K562 (cell line): Measurements from ENCODE around the gene ERN1. TPM values are rescaled to one million over a fixed set of nuclear protein-coding genes. Genes with fewer than 3 reads are reported as not detected.

Source experiments
- ATAC-seq: fragments of 200-7000 bp; cut with Tn5 transposase; 3 replicates; pipeline ENCODE4 v1.9.1; 2020; ENCODE audit warnings: moderate library complexity
- BruUV-seq: library from RNA; stranded (reverse); fragments of 400-500 nt; replicated peaks from 2 replicates; lab custom pipeline; 2021; lab: Mats Ljungman, UMichigan
- CTCF ChIA-PET: fragments of 300-600 bp; formaldehyde crosslinking; extraction: SDS; loops from one replicate; lab custom pipeline; 2021; ENCODE audit warnings: low intra/inter-chr PET ratio; lab: Yijun Ruan, JAX
- POLR2A ChIA-PET: fragments of 300-600, 350-650 bp; sonication (Branson Sonifier 250); formaldehyde crosslinking; extraction: SDS; loops from one replicate; lab custom pipeline; 2021; ENCODE audit warnings: antibody characterized with exemption, inconsistent platforms; lab: Yijun Ruan, JAX
- DNase-seq, 4 experiments: peaks; one replicate each; pipeline versions ENCODE4 v3.0.0 to v3.0.0-alpha.2; 2011 to 2018; ENCODE audit warnings: low spot score in 3 of 4, mixed read lengths in 3 of 4; ENCODE audit errors: extremely low read depth in 1 of 4
- FAIRE-seq: peaks from 2 replicates; lab custom pipeline; 2011; peaks lifted over from hg19 to GRCh38; lab: Jason Lieb, UNC
- H2AFZ ChIP-seq: 2 replicates; pipeline ENCODE4 v1.6.0; 2011; ENCODE audit warnings: low read depth, low read length, control low read depth, inconsistent platforms
- H3K27ac ChIP-seq: fragments of 200-600 bp; 3 replicates; pipeline ENCODE4 v1.8.0; 2011; ENCODE audit warnings: low read depth, mild to moderate bottlenecking, control low read depth, inconsistent platforms, low read length, moderate library complexity, mixed read lengths; ENCODE audit errors: extremely low read depth
- H3K27me3 ChIP-seq, 2 experiments: fragments of 300-600 bp in 1 of 2; 2 replicates in 1 of 2; 3 replicates in 1 of 2; pipeline versions ENCODE4 v1.6.0 to v1.8.0; 2011; ENCODE audit warnings: inconsistent platforms in 2 of 2, low read length in 2 of 2, mild to moderate bottlenecking in 1 of 2, mixed read lengths in 1 of 2, moderate library complexity in 1 of 2; ENCODE audit not compliant: control insufficient read depth in 2 of 2, insufficient read depth in 2 of 2
- H3K36me3 ChIP-seq: fragments of 300-600 bp; 3 replicates; pipeline ENCODE4 v1.8.0; 2011; ENCODE audit warnings: mild to moderate bottlenecking, low read length, inconsistent platforms; ENCODE audit not compliant: control insufficient read depth, insufficient read depth
- H3K4me1 ChIP-seq, 2 experiments: fragments of 200-600 bp in 1 of 2; replicated peaks in 1 of 2; 2 replicates in 1 of 2; 3 replicates in 1 of 2; pipeline versions ENCODE4 v1.5.1 to v1.8.0; 2011; ENCODE audit warnings: inconsistent platforms in 2 of 2, low read length in 2 of 2, mild to moderate bottlenecking in 1 of 2, mixed read lengths in 1 of 2, moderate library complexity in 1 of 2; ENCODE audit not compliant: control insufficient read depth in 2 of 2, insufficient read depth in 2 of 2
- H3K4me2 ChIP-seq: 2 replicates; pipeline ENCODE4 v1.6.1; 2011; ENCODE audit warnings: low read length, control low read depth, inconsistent platforms, mixed read lengths; ENCODE audit not compliant: insufficient read depth
- H3K4me3 ChIP-seq: fragments of 200-600 bp; sonication (generic), shearing (Covaris generic); 2 replicates; pipeline ENCODE4 v1.5.1; 2016; ENCODE audit warnings: control low read depth, inconsistent platforms
- H3K79me2 ChIP-seq: fragments of 200-600 bp; 3 replicates; pipeline ENCODE4 v1.8.0; 2011; ENCODE audit warnings: low read length, inconsistent platforms; ENCODE audit not compliant: control insufficient read depth, insufficient read depth
- H3K9ac ChIP-seq, 2 experiments: 2 replicates each; pipeline versions ENCODE4 v1.6.0 to v1.6.1; 2011; ENCODE audit warnings: low read depth in 2 of 2, low read length in 2 of 2, control low read depth in 1 of 2, inconsistent platforms in 1 of 2, mild to moderate bottlenecking in 1 of 2, mixed read lengths in 1 of 2; ENCODE audit not compliant: insufficient read depth in 1 of 2
- H3K9me1 ChIP-seq: one replicate; pipeline ENCODE4 v1.6.0; 2011; ENCODE audit warnings: inconsistent platforms, mild to moderate bottlenecking, low read length, moderate library complexity; ENCODE audit not compliant: control insufficient read depth, insufficient read depth
- H3K9me3 ChIP-seq: replicated peaks from 2 replicates; pipeline ENCODE4 v1.5.1; 2011; ENCODE audit warnings: low read depth, low read length, inconsistent platforms; ENCODE audit not compliant: control insufficient read depth, insufficient read depth
- H4K20me1 ChIP-seq: replicated peaks from 2 replicates; pipeline ENCODE4 v1.6.1; 2011; ENCODE audit warnings: low read length, inconsistent platforms, mixed read lengths; ENCODE audit not compliant: control insufficient read depth, insufficient read depth
- ARID1B ChIP-seq: fragments of 450-650 bp; IDR thresholded peaks from 2 replicates; pipeline ENCODE4 v1.6.1; 2016; ENCODE audit warnings: antibody characterized with exemption, mild to moderate bottlenecking, inconsistent platforms
- BHLHE40 ChIP-seq: IDR thresholded peaks from 2 replicates; pipeline ENCODE4 v1.6.1; 2011; ENCODE audit warnings: low read length, improper control_type of control experiment
- MIER1 ChIP-seq: fragments of 450-650 bp; IDR thresholded peaks from 2 replicates; pipeline ENCODE4 v1.6.1; 2016; ENCODE audit warnings: antibody characterized with exemption, mild to moderate bottlenecking, low read depth
- MTA2 ChIP-seq: fragments of 450-650 bp; IDR thresholded peaks from 2 replicates; pipeline ENCODE4 v1.6.1; 2016; ENCODE audit warnings: low read depth
- SMARCB1 ChIP-seq: IDR thresholded peaks from 2 replicates; pipeline ENCODE4 v1.6.1; 2011; ENCODE audit warnings: improper control_type of control experiment, low read depth; ENCODE audit not compliant: insufficient read length
- TEAD2 ChIP-seq: fragments of 450-650 bp; IDR thresholded peaks from 2 replicates; pipeline ENCODE4 v1.6.1; 2016; ENCODE audit warnings: missing genetic modification characterization, control low read depth, missing compliant biosample characterization
- ZNF444 ChIP-seq: fragments of 250-450 bp; sonication (Bioruptor Pico); IDR thresholded peaks from 2 replicates; pipeline ENCODE4 v1.4.0; 2020; ENCODE audit warnings: mild to moderate bottlenecking, moderate library complexity
- WGBS: fragments of 100-300 bp; shearing (Covaris generic); methylation state at CpG from one replicate; pipeline ENCODE4 v1.1.6; 2016; ENCODE audit warnings: low coverage, mixed read lengths; ENCODE audit not compliant: insufficient coverage; ENCODE audit errors: missing lambda C conversion rate; 5-methylcytosine and 5-hydroxymethylcytosine counted together
- in situ Hi-C: fragments of 300-500 bp; cut with MboI; formaldehyde crosslinking; loops from 4 replicates; pipeline ENCODE4 v1.15.0; 2018; ENCODE audit warnings: inconsistent platforms, mixed read lengths
- intact Hi-C: fragments of 100-400 bp; cut with micrococcal nuclease; formaldehyde crosslinking; loops from 2 replicates; pipeline ENCODE4 v1.14.2; 2022
- polyA plus RNA-seq, 8 experiments: library from polyadenylated mRNA; depleted of rRNA in 4 of 8; stranded (reverse) in 5 of 8; unstranded in 3 of 8; fragments of >200 nt; fragmentation: Nextera tagmentation in 2 of 8; fragmentation: Illumina TruSeq in 1 of 8; extraction: Ambion mirVana in 2 of 8; extraction: Trizol in 1 of 8; gene quantifications; 2 replicates each; pipeline versions ENCODE4 v1.2.1 to v1.2.3, GENCODE V29; 2011 to 2014; ENCODE audit warnings: inconsistent platforms in 1 of 8, missing spikeins in 1 of 8
- total RNA-seq, 7 experiments: library from RNA; depleted of rRNA in 6 of 7; stranded (reverse); fragments of >200 nt in 6 of 7; fragmentation: Illumina TruSeq in 2 of 7; extraction: Trizol in 2 of 7; gene quantifications; 2 replicates each; pipeline versions ENCODE4 v1.2.1 to v1.2.3, GENCODE V29; 2011 to 2021; ENCODE audit warnings: low replicate concordance in 1 of 7
- TF ChIP-seq, protein P1 (sequence below): sonication (generic); formaldehyde crosslinking; IDR thresholded peaks from 2 replicates; pipeline ENCODE4 v1.8.0; 2022; ENCODE audit warnings: missing genetic modification reagents, mild to moderate bottlenecking, borderline replicate concordance
- TF ChIP-seq, protein P2 (sequence below): fragments of 450-650 bp; IDR thresholded peaks from 2 replicates; pipeline ENCODE4 v1.6.1; 2016; ENCODE audit warnings: low read depth, mild to moderate bottlenecking, moderate library complexity
- TF ChIP-seq, protein P3 (sequence below): sonication (generic); formaldehyde crosslinking; IDR thresholded peaks from 2 replicates; pipeline ENCODE4 v1.8.0; 2022; ENCODE audit warnings: mild to moderate bottlenecking, missing genetic modification reagents
- TF ChIP-seq, protein P4 (sequence below): fragments of 250-450 bp; sonication (Bioruptor Pico); IDR thresholded peaks from 2 replicates; pipeline ENCODE4 v1.9.0; 2021; ENCODE audit warnings: mild to moderate bottlenecking, inconsistent platforms
- TF ChIP-seq, protein P5 (sequence below): fragments of 250-450 bp; sonication (Bioruptor Pico); IDR thresholded peaks from 2 replicates; pipeline ENCODE4 v1.5.0; 2020; ENCODE audit warnings: mild to moderate bottlenecking, borderline replicate concordance
- TF ChIP-seq, protein P6 (sequence below): sonication (generic); formaldehyde crosslinking; IDR thresholded peaks from 2 replicates; pipeline ENCODE4 v1.9.0; 2022; ENCODE audit warnings: mild to moderate bottlenecking, missing genetic modification reagents

The ERN1 gene
- total and polyA plus RNA-seq, 9 of the 15 experiments (the other 6 are each of a cell fraction or from before 2014, with no cell fraction given), result 2.1 to 22.5 (median 7.3) TPM

DNA sequence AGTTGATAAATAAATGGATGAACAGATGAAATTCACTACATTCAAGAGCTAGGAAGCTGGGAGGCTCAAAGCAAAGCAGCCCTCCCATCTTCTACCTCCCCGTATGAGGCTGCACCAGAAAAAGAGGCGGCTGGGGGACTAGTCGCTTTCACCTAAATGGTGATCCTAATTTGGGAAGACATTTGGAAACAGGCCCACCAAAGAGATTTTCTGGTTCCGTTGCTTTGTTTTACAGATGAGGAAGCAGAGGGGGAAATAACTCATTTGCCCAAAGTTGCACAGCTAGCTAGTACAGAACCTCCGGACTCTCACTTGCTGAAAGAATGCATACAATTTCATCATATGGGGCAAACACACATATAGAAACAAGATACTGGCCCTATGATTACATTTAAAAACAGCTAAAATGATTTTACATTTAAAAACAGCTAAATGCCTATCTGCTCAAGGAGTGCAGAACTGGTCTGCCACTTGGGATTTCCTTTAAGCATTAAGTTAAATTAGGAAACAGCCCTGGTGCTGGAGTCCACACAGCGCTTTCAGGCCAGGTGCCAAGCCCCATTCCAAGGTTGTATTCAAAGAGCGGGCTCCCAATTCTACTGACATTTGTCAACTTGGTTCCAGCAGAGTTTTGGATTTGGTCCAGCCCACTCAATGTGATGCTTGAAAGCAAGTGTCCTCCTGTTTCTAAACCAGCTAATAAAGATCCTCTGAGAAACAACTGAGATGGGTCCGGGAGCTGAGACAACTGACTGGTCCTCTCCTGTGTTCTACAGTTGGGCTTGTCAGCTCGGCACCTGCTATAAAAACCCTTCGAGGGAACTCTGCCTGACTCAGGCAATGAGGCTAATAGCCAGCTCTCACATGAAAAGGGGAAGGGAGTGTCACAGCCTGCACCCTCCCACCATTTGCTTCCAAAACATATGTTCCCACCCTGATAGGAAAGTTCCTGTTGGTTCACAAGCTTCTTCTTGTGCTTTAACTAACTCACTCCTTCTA lies 11.7 kb downstream of the ERN1 start:
- H3K4me2 ChIP-seq, result peak overlapping the region; percentile 27
- POLR2A ChIA-PET, result interaction anchor here (0.5 to 1.9 kb wide), 15 partner anchors 8 to 496 kb away, joined by 3 to 10 read pairs (median 3); partner anchors contain the start of gene MAP3K3
- H2AFZ ChIP-seq, result no peak overlapping the region
- BruUV-seq, result no TSS peak
- in situ Hi-C loops, result no loop called here
- H3K79me2 ChIP-seq, result no peaks in the 10 kb centered on the region; the same call in 2 of the 3 replicates
- no peaks in the 10 kb centered on the region for H3K9me1 ChIP-seq
- CTCF ChIA-PET, result no interaction called here
- peak; percentile 85 for ATAC-seq
- H3K9ac ChIP-seq, result peak overlapping the region in 1 of 2 experiments; percentile 0; a peak in 1 of 4 replicates
- no peaks in the 10 kb centered on the region for H3K9me3 ChIP-seq
- WGBS, result 55% methylated on average over 10 of the region's 10 CpGs
- no peak overlapping the region for H3K27ac ChIP-seq
- H3K27me3 ChIP-seq, result no peaks in the 10 kb centered on the region
- peaks cover 6 to 8% of the 10 kb centered on the region in 2 experiments for H3K4me1 ChIP-seq
- DNase-seq, result peak; percentile 48 to 67 (median 58)
- peaks cover 2% of the 10 kb centered on the region; the same call in 1 of the 3 replicates for H3K36me3 ChIP-seq
- intact Hi-C loops, result no loop called here
- H4K20me1 ChIP-seq, result no peaks in the 10 kb centered on the region
- no peak overlapping the region for H3K4me3 ChIP-seq
- peak; percentile 82 for FAIRE-seq
- TF ChIP-seq ZNF444 (no peak), SMARCB1 (no peak), BHLHE40 (peak; percentile 39), TEAD2 (tag) (no peak), MTA2 (no peak), ARID1B (peak; percentile 71), MIER1 (no peak)
- TF ChIP-seq, protein P1, sequence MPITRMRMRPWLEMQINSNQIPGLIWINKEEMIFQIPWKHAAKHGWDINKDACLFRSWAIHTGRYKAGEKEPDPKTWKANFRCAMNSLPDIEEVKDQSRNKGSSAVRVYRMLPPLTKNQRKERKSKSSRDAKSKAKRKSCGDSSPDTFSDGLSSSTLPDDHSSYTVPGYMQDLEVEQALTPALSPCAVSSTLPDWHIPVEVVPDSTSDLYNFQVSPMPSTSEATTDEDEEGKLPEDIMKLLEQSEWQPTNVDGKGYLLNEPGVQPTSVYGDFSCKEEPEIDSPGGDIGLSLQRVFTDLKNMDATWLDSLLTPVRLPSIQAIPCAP (CRISPR knock-in tag), result no peak
- TF ChIP-seq, protein P2, sequence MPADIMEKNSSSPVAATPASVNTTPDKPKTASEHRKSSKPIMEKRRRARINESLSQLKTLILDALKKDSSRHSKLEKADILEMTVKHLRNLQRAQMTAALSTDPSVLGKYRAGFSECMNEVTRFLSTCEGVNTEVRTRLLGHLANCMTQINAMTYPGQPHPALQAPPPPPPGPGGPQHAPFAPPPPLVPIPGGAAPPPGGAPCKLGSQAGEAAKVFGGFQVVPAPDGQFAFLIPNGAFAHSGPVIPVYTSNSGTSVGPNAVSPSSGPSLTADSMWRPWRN, result no peak
- TF ChIP-seq, protein P3, sequence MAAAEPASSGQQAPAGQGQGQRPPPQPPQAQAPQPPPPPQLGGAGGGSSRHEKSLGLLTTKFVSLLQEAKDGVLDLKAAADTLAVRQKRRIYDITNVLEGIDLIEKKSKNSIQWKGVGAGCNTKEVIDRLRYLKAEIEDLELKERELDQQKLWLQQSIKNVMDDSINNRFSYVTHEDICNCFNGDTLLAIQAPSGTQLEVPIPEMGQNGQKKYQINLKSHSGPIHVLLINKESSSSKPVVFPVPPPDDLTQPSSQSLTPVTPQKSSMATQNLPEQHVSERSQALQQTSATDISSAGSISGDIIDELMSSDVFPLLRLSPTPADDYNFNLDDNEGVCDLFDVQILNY (CRISPR knock-in tag), result no peak
- TF ChIP-seq, protein P4, sequence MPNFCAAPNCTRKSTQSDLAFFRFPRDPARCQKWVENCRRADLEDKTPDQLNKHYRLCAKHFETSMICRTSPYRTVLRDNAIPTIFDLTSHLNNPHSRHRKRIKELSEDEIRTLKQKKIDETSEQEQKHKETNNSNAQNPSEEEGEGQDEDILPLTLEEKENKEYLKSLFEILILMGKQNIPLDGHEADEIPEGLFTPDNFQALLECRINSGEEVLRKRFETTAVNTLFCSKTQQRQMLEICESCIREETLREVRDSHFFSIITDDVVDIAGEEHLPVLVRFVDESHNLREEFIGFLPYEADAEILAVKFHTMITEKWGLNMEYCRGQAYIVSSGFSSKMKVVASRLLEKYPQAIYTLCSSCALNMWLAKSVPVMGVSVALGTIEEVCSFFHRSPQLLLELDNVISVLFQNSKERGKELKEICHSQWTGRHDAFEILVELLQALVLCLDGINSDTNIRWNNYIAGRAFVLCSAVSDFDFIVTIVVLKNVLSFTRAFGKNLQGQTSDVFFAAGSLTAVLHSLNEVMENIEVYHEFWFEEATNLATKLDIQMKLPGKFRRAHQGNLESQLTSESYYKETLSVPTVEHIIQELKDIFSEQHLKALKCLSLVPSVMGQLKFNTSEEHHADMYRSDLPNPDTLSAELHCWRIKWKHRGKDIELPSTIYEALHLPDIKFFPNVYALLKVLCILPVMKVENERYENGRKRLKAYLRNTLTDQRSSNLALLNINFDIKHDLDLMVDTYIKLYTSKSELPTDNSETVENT (CRISPR knock-in tag), result no peak
- TF ChIP-seq, protein P5, sequence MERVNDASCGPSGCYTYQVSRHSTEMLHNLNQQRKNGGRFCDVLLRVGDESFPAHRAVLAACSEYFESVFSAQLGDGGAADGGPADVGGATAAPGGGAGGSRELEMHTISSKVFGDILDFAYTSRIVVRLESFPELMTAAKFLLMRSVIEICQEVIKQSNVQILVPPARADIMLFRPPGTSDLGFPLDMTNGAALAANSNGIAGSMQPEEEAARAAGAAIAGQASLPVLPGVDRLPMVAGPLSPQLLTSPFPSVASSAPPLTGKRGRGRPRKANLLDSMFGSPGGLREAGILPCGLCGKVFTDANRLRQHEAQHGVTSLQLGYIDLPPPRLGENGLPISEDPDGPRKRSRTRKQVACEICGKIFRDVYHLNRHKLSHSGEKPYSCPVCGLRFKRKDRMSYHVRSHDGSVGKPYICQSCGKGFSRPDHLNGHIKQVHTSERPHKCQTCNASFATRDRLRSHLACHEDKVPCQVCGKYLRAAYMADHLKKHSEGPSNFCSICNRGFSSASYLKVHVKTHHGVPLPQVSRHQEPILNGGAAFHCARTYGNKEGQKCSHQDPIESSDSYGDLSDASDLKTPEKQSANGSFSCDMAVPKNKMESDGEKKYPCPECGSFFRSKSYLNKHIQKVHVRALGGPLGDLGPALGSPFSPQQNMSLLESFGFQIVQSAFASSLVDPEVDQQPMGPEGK (CRISPR knock-in tag), result no peak
- TF ChIP-seq, protein P6, sequence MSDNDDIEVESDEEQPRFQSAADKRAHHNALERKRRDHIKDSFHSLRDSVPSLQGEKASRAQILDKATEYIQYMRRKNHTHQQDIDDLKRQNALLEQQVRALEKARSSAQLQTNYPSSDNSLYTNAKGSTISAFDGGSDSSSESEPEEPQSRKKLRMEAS (CRISPR knock-in tag), result peak; percentile 52; the same call in 1 of the 2 replicates
